A549 treated with DMSO at 1 μM for 4 hours (cell line): ENCODE data around the gene POU3F1. TPM values are rescaled to one million over a fixed set of nuclear protein-coding genes. Genes with fewer than 3 reads are reported as not detected.

Experiments used
- total RNA-seq: library from RNA; stranded (reverse); fragments of 200-300 nt; extraction: Qiagen RNA extraction; gene quantifications from 5 replicates; pipeline ENCODE4 v1.2.3, GENCODE V29; 2022; ENCODE audit warnings: low read depth

The POU3F1 gene
- total RNA-seq, result 0.04 to 0.07 TPM in 2 of 5 replicates, not detected in the others

DNA sequence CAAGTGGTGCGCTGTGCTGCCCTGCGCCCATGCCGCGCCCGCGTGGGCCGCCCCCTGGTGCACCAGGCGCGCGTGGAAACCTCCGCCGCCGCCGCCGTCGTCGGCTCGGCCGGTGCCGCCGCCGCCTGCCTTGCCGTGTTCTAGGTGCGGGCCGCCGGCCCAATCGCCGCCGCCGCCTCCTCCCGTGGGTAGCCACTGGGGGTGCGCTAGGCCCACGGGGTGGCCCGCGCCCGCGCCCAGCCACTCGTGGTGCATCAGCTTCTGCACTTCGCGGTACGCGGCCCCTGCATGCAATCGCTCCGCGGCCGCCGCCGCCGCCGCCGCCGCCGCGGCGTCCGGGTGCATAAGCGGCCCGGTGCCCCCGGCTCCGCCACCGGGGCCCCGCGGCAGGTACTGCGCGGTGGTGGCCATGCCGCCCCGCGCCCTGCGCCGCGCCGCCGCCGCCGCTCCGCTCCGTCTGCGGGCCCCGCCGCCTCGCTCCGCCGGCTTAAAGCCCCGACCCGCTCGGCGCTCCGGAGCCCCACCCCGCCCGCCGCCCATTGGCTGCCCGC, at the start of gene POU3F1:
Gene POU3F1 (minus strand): TSS at position 461 of the 551 bp plus-strand sequence. CDS start 50 bp downstream, at position 411.

DNA sequence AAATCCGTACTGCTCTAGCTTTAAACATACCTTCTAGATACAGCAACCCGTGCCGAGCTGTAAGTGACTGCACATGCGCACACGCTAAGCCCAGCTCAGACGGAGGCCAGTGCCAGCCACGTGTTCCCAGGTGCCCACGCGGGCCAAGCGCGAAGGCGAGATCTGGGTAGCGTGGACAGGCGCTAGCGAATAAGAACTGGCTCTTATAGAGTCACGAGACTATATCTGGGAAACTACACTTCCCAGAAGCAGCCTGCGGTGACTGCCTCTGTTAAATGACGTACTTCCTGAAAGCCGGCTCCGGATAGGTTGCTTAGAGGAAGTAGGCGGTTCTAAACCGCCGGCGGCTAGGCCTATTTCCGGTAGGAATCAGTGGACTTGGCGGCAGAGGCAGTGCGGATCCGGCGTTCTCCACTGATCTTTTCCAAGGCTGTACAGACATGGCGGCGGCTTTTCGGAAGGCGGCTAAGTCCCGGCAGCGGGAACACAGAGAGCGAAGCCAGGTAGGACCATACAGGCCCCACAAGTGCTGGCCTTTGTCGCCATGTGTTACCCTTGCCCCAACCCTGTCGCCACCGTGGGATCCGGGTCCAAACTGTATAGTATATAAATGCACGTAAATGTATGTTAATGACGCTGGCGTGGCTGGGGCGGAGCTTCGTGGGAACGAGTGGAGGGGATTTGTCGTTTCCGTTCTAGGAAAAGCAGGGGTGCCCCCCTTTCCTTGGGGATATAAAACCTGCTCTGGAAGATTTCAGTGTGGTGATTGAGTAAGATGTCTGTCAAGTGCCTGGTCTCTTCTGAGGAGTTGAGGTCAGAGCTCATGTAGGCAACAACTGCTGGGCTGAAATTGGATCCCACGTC, 34.0 kb downstream of the POU3F1 start, which contains the start of gene UTP11:
Gene UTP11 (plus strand): TSS at position 372 of the 864 bp plus-strand sequence. CDS start 69 bp downstream, at position 441.

GRCh38 chr1:38005195-38006007, 41.2 kb downstream of the POU3F1 start, which contains the start of gene FHL3:
Gene FHL3, minus strand, starts transcription at chr1:38005514. Its CDS starts 6,102 bp downstream, at chr1:37999412.

Other genes starting within 250 kb of the POU3F1 start
- 34.0 to 61.2 TPM (median 52.0 TPM) in 5 replicates for gene C1orf122, start 239.0 kb downstream of the POU3F1 start, total RNA-seq
- 13.9 to 20.8 TPM (median 19.7 TPM) in 5 replicates for gene YRDC, start 238.6 kb downstream of the POU3F1 start, total RNA-seq
- gene MTF1, start 187.2 kb downstream of the POU3F1 start, total RNA-seq, result 4.4 to 7.7 TPM (median 4.8 TPM) in 5 replicates
- 4.7 to 5.4 TPM (median 5.1 TPM) in 5 replicates for gene INPP5B, start 99.7 kb downstream of the POU3F1 start, total RNA-seq
- gene SF3A3, start 56.8 kb downstream of the POU3F1 start, total RNA-seq, result 55.5 to 94.2 TPM (median 62.7 TPM) in 5 replicates
- 7.3 to 8.8 TPM (median 8.3 TPM) in 5 replicates for gene FHL3, start 41.3 kb downstream of the POU3F1 start, total RNA-seq
- 43.7 to 62.2 TPM (median 48.2 TPM) in 5 replicates for gene UTP11, start 34.1 kb downstream of the POU3F1 start, total RNA-seq